GM13977 (cell line): ENCODE measurements around the gene RAB10.
"Not testable (repeated sequence)": the region's sequence is repeated elsewhere in the genome, so short reads cannot be mapped to it uniquely, and the experiment has no call there.

Experiments used
- DNase-seq: peaks from one replicate; pipeline ENCODE4 v3.0.0; 2012; ENCODE audit warnings: low spot score
- in situ Hi-C: fragments of 300-500 bp; cut with MboI; formaldehyde crosslinking; loops from one replicate; pipeline ENCODE4 v1.12.0; 2022; ENCODE audit warnings: low sequenced_read_pairs, low pct_unique_long_range_greater_than_20kb, mixed read lengths, inconsistent platforms; ENCODE audit not compliant: unreplicated experiment
- TF ChIP-seq, protein P1 (sequence below): IDR thresholded peaks from 2 replicates; pipeline ENCODE4 v1.5.1; 2012; ENCODE audit warnings: mild to moderate bottlenecking, control low read depth; ENCODE audit not compliant: insufficient read depth; ENCODE audit errors: extremely low read depth, missing control alignments

The RAB10 gene

DNA sequence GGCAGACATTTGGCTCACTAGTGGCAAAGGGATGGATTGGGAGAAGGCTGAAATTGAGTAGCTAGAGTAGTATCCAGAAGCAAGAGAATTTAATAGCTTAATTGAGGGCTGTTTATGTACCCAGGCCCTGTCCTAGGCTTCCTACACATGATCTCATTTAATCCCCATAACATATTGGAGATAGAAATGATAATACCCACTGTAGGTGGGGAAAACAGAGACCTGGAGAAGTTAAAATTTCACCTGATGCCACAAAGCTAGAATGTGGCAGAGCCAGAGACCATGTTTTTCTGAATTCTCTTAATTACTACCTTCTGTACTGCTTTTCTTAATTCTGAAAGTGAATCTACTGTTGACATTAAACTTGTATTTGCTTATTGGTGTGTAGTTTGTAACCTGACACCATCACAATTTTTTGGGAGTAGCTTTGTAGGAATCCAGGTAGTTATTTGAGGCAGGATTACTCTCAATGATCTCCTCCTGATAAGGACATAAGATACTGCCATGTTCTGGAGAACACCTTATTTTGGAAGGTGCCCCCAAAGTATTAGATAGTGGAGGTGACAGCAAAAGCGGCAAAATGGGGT, 42.2 kb downstream of the RAB10 start:
- DNase-seq, result no peak
- TF ChIP-seq, protein P1, sequence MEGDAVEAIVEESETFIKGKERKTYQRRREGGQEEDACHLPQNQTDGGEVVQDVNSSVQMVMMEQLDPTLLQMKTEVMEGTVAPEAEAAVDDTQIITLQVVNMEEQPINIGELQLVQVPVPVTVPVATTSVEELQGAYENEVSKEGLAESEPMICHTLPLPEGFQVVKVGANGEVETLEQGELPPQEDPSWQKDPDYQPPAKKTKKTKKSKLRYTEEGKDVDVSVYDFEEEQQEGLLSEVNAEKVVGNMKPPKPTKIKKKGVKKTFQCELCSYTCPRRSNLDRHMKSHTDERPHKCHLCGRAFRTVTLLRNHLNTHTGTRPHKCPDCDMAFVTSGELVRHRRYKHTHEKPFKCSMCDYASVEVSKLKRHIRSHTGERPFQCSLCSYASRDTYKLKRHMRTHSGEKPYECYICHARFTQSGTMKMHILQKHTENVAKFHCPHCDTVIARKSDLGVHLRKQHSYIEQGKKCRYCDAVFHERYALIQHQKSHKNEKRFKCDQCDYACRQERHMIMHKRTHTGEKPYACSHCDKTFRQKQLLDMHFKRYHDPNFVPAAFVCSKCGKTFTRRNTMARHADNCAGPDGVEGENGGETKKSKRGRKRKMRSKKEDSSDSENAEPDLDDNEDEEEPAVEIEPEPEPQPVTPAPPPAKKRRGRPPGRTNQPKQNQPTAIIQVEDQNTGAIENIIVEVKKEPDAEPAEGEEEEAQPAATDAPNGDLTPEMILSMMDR, result no peak
- in situ Hi-C loops, result no loop called here

DNA sequence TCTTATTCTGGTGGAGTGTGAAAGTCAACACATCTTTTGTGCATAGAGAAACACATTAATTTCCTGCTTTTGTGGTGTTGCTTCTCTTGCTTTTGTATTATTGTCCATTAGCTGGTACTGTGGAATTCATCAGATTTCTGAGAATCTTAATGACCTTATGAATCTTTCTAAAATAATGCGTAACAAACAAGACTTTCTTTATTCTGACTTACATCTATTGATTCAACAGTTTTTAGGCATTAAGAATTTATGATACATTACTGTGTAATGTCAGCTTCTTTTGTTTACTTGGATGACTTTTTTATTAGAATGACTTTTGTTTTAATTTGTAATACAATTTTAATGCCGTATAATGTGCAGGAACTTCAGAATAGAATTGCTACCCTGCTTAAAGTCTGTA, 43.4 kb downstream of the RAB10 start:
- no peak for DNase-seq
- TF ChIP-seq, protein P1, result no peak
- in situ Hi-C loops, result no loop called here

DNA sequence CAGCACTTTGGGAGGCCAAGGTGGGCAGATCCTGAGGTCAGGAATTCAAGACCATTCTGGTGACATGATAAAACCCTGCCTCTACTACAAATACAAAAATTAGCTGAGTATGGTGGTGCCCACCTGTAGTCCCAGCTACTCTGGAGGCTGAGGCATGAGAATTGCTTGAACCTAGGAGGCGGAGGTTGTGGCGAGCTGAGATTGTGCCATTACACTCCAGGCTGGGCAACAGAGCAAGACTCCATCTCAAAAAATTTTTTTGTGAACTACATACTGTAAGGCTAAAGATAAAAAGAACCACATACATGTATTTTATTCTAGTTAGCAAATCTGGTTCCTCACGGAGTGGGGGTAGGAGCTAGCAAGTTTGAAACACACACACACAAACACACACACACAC, 45.1 kb downstream of the RAB10 start:
- TF ChIP-seq, protein P1, result no peak
- no peak for DNase-seq
- in situ Hi-C loops, result no loop called here

DNA sequence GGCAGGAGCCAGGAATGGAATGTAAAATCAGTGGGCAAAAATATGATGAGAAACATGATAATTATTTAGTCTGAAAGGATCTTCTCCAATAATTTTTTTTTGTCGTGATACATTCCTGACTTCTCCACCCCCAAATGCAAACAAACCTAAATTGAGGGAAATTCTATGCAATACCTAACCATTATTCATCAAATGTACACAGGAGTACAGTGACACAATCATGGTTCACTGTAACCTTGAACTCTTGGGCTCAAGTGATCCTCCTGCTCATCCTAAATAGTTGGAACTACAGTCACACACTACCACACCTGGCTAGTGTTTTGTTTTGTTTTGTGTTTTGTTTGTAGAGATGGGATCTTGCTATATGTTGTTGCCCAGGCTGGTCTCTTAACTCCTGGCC, 46.5 kb downstream of the RAB10 start:
- DNase-seq, result no peak
- in situ Hi-C loops, result no loop called here
- TF ChIP-seq, protein P1, result no peak

DNA sequence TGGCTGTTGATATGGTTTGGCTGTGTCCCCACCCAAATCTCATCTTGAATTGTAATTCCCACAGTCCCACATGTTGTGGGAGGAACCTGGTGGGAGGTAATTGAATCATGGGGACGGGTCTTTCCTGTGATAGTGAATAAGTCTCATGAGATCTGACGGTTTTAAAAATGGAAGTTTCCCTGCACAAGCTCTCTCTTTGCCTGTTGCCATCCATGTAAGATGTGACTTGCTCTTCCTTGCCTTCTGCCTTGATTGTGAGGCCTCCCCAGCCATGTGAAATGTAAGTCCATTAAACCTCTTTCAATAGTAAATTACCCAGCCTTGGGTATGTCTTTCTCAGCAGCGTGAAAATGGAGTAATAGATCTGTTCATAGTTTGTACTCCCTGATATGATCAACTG, 47.0 kb downstream of the RAB10 start:
- in situ Hi-C loops, DNase-seq: not testable (repeated sequence)

DNA sequence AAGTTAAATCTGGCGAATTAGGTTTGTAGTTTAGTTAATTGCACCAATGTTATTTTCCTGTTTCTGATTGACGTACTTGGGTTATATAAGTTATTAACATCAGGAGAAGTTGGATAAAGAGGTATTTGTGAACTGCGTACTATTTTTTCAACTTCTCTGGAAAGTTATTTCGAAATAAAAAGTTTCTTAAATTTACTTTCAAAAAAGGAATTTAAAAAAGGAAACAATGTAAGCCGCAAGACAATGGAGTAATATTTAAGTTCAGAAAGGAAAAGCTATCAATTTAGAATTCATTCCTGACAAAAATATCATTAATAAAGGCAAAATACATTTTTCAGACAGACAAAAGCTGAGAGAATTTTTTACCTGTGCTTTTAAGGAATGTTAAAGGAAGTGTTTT, 47.7 kb downstream of the RAB10 start:
- in situ Hi-C loops, result no loop called here
- TF ChIP-seq, protein P1, result no peak
- no peak for DNase-seq

DNA sequence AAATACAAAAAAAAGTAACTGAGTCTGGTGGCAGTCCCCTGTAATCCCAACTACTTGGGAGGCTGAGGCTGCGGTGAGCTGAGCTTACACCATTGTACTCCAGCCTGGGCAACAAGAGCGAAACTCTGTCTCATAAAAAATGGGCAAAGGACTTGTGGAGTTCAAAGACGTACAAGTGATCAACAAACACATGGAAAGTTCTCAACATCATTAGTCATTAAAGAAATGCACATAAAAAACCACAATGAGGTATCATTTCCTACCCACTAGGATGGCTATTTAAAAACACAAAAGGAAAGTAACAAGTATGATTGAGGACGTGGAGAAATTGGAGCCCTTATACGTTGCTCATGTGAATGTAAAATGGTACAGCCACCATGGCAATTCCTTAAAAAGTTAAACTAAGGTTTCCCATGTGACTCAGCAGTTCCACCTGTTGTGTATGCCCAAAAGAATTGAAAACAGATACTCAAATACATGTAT, 52.3 kb downstream of the RAB10 start:
- DNase-seq, result no peak
- TF ChIP-seq, protein P1, result no peak
- in situ Hi-C loops, result no loop called here
